ENCODE data around the gene ENKUR.
"Not testable (repeated sequence)": the region's sequence is repeated elsewhere in the genome, so short reads cannot be mapped to it uniquely, and the experiment has no call there.

Gene ENKUR

DNA sequence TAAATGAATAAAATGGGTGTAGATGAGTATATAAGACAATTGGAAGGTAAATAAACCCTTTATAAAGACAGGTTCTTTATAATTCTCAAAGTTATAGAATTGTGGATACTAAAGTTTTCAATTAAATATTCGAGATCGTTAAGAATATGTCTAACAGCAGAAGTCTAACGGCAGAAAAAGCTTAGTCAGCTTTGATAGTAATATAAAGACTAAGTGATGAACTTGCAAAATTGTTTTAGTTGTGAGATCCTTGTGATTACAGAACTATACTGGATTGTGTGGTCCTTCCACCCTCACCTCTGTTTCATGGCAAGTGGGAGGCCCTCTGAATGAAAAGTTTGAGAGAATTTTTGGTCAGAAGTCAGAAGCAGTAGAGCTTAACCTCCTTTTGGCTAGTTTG, 2.7 kb upstream of the ENKUR start:
- DNase-seq = no peak

DNA sequence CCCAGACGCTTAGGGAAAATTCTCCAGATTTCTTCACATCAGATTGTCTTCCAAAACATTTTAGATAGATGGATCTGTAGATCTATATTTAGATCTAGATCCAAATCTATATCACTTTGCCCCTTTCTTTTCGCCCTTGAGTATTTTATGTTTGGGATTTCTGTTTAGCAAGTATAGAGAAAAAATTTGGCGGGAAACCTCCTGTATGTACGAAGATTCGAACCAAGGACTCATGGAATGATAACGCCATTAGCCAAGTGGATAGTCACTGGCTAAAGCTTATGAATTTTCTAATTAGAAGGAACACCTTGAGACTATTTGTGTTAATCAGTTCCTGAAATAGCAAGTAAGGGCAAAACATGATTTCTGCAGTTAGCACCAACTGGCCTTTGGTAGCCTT, 1.7 kb upstream of the ENKUR start:
- DNase-seq = no peak

DNA sequence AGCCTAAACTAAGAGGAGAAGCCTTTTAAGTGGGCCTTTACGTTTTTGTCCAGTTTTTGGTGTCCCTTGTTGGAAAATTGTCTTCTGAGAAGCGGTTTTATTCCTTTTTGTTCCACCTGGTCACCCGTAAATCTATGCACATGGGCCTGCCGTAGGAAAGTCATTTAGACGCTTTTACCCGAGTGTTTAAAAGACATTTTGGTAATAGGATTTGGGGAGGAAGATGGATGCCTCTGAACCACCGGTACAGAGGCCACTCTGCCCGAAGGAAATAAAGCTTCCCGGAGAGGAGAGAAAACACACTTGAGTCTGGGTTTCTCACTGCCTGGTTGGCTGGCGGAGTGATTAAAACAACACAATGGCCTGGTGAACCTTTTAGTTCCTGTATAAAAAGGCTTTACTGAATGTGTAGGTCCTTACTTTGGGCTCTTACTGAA, 1.2 kb upstream of the ENKUR start:
- DNase-seq = no peak

DNA sequence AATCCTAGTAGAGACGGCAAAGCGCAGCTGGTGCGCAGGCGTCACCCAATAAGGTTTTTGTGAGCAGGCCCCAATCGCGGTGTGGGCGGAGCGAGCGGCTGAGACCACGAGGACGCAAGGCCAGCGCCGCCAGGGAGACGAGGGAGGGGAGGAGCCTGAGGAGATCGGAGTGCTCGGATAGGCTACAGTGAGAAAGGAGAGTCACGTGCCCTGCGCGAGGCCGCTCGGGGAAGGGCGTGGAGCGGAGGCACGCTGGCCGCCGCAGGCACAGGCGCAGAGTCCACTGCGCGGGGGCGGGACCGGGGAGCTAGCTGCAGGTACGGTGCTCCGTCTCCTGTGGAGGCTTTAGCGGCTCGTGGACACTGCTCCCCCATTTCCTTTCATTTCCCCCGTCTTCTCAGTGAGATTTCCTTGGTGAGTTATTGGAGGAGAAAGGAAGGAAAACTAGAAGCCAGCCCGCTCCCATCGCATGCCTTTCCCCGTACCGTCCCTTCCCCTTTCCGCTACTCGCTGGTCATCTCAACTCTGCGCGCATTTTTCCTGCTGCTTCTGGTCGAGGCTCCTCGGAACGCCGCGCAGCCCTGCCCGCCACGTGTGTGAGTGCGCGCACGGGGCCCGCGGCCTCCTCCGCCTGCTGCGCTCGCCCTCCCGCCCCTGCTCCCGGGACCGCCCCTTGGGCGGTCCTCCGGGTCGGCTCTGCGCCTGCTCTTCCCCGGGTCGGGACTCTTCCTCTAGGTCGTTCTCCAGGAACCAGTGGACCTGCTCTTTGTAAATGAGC, 607 bp upstream of the ENKUR start, which contains the start of gene THNSL1:
Gene THNSL1, plus strand, starts transcription at position 237 of the 778 bp plus-strand sequence. CDS start 6,612 bp downstream, outside the sequence.
- DNase-seq = peak; percentile 98

DNA sequence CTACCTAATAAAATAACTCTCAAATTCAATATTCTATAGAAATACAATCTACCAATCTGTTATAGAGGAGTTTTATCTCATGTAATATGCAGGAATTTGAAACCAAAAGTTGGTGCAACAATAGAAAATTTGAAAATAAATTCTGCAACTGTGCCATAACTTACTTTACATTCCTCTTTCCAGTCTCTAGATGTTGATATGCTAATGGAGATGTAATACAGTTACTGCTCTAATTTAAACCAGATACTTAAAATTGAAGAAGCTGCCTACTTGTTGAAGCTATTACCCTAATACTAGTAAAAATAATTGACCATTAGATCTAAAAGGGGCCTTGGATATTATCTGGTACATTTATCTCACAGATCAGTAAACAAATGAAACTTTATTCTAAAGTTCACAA, 1.4 kb downstream of the ENKUR start:
- no peak for DNase-seq

DNA sequence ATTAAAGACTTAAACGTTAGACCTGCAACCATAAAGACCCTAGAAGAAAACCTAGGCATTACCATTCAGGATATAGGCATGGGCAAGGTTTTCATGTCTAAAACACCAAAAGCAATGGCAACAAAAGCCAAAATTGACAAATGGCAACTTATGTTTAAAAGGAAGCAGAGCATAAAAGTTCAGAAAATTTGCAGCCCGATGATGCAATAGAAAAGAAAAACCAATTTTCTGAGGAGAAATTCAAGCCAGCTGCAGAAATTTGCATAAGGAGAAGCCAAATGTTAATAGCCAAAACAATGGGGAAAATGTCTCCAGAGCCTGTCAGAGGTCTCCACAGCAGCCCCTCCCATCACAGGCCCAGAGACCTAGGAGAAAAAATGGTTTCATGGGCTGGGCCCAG, 4.4 kb downstream of the ENKUR start:
- not testable (repeated sequence) for DNase-seq

DNA sequence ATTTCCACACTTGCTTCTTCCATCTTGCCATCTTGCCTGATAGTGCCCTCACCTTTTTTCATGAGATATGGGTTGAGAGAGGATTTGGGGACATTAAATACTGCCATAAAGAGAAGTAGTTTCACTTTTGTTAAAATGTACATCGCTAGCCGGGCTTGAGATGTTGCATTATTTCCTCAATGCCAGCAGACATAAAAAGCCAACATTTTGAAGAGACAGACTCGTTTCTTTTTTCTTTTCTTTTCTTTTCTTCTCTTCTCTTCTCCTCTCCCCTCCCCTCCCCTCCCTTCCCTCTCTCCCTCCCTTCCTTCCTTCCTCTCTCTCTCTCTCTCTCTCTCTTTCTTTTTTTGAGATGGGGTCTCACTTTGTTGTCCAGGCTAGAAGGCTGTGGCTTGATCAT, 17.9 kb downstream of the ENKUR start:
- no peak for DNase-seq

DNA sequence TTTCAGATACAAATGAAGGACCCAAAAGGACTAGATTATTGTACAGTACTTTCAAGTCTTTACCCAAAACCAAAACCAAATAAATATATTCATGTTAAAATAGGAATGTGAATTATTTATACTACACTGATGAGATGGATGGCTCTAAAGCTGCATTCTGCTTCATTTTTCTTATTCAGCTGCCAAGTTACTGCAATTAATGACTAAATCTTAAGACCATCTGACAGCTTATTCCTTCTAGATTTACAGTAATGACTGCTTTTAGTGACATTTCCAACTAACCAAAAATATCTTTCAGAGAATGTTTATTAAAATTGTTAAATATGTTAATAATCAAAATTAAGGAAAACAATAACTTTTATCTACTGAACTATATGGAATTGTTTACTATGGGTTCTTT, 20.9 kb downstream of the ENKUR start:
- no peak for DNase-seq

DNA sequence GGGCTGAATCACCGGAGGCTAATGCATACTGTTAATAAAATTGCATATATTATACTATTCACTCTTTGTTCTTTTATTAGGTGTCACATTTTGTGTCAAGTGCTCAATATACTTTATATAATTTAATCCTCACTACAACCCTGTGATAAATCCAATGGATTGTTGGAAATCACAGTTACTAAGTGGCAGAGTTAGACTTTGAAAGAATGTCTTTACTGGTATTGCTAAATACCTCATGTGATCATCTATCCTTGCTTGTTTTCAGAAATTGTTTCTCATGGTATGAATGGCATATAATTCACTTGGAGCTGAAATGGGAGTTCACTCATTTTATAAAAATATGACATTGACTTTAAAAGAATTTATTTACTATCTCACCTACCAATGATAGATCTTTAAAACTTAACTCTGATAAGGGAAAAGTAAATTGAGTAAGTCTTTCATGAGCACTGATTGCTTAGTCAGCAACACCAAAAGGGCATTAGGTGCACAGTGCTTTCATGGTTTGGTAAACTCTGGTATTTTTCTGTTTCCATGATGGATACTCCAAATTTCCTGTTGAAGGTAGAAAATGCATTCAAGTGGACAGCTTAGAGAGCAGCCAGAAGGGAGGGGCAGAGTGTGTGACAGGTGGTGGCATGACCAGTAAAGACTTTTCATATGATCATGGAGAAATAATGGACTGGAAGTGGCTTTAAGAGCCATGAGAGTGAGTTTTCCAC, 22.6 kb downstream of the ENKUR start:
- DNase-seq = no peak

DNA sequence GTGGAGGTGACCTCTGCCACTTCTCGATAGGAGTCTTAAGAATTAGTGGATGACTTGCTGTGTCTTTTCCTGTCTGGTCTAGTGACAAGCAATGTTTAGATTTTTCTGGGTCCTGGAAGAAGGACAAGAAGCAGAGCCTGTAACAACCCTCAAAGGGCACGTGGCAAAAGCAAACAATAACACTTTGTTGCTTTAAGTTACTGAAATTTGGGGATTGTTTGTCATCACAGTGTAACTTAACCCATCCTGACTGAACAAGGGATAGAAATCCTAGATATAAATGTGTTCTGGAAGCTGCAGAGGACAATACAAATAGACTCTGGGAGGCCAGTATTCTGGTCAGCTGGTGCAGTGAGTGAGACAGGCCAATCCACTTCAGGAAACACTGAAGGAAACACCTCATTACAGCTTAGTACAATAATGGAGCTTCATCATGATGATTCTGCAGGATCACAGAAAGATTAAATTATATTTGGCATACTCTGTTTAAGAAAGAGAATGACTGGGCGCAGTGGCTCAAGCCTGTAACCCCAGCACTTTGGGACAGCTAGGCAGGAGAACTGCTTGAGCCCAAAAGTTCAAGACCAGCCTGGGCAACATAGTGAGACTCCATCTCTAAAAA, 23.3 kb downstream of the ENKUR start:
- DNase-seq = no peak

DNA sequence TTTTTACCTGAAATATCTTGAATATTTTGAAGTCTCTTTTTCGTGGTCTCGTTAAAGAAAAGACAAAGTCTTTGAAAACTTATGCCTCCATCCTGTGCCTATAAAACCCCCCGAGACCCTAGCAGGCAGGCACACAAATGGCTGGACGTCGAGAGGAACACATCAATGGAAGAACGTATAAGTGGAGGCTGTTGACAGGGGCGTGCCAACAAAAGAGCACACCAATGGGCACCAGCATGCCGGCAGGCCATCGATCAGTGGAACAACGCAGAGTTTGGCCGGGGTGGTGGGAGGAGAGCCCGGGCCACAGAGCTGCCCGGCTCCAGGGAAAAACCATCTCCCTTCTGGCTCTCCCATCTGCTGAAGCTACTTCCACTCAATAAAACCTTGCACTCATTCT, 24.7 kb downstream of the ENKUR start:
- no peak for DNase-seq

DNA sequence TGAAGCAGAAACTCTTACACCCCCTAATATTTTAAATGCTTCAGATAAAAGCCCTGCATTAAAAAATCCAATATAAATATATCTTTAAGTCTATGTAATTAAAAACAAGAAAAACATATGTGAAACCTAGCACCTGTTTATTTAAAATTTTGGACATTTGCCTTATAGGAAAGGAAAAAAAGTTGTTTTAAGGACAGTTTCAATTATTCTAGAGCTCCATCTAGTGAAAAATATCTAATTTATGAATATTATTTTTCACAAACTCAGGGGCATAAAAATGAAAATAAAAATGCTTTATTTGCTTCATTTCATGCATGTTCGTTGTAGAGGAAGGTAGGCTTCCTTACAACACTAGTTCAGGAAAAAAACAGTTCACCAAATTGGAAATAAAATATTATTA, 26.1 kb downstream of the ENKUR start:
- no peak for DNase-seq

DNA sequence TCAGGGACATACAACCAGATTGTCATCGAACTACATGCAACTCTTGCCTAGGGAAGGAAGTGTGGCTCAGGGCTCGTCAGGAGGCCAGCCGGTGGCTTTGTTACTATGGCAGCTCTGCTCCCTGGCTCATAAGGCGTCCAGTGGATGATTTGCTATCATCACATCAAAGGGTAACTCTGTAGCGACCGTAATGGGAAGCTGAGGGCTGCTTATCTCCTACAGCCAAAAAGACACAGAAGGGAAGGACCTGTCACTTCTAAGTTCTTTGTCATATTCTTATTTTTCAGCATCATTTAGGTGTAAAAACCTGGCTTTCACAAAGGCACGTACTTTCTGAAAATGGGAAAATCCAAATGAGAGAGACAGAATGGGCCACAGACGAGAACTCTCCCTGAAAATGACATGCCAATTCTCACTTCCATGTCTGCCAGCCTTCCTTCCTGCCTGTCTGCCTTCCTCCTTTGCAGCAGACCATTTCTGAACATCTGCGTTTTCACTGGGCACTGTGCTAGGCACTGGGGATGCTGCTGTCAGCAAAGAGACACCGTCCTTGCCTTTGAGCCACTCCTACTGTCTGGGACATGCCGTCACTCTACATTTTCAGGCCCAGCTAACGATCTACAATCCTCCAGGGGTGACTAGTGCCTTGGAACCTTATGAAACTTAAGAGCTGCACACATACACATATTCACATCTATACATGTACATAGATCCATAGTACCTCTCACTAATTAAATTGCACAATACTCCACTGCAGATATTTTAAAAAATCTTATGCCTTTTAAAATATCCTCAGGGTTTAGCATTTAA, 26.9 kb downstream of the ENKUR start:
- no peak for DNase-seq

DNA sequence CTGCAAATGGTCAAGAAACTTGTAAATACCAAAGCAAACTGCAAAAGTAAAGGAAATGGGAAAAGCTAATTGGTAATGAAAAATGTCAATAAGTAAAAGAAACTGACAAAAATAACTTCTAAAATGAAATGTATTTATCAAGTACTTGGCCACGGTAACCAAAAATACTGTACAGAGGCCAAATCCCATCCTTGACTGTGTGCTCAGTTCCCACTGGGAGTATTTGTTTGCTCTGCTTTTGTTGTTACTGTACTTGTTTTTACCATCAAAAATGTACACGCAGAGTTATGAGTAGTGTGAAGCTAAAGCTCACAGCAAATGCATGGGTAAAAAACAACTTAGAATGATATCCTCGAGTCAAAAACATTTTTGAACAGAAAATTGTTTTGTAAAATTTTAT, 31.1 kb downstream of the ENKUR start:
- no peak for DNase-seq

DNA sequence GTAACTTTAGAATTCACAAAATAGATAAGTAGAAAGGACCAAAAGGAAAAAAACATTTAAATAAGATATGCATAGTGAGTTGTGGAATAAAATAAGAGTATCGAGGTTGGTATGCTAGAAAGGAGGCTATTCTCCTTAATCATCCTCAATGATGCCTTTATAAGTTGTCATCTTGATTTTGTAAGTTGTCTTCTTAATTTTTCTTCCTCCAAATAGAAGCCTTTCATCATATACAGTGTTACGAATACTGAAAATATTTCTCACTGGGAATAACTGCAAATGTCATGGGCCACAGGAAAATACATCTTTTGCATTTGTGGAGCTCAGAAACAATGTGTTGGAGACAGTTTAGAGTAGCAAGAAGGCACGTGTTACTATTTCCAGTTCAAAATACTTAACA, 32.0 kb downstream of the ENKUR start:
- no peak for DNase-seq

DNA sequence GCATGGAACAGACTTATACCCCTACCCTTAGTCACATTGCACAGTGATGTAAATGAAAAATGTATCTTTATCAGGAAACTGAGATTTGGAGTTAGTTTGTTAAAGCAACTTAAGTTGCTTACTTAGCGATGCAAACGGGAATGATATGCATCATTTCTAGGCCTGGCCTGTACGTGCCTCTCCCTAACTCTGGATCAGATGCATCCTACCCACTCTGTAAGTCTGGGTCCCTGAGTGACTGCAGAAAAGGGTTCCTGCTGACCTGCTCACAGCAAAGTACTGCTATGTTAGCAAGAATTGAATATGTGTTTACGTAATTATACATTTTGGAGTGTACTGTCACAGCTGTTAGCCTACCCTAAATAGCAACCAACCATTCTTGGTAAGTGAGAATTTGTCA, 32.8 kb downstream of the ENKUR start:
- DNase-seq = no peak

DNA sequence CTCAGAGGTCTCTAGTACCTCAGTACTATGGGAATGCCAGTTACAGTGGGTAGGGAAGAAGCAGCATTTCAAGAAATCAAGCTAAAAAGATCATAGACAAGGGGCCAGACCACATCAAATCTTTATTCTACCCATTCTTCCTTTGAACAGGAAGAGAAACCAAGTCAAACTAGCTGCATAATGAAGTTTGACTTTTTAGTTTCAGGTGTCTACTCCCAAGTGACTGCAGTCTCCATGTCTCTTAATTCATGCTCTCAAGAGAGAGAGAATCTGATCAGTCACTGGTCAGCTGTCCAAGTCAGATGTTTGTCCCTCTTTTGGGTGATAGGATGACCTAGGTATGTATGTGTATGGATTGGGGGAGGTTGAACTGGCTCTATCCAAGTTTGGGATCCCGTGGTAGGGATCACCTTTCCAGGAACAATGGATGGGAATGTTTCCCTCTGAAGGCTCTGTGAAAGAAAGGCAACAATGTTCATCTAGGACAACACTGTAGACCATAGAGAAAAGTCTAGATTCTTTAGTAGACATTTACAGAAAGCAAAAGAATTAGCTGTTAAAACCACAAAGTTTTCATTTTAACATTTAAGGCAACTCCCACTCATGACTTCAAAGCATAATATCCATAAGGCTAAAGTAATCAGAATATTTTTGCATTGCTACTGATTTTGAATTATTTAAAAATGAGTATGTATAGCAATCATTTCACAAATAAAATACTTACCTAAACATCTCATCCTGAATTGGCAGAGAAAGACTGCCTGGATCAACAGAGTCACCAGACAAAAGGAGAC, 33.4 kb downstream of the ENKUR start:
- no peak for DNase-seq

DNA sequence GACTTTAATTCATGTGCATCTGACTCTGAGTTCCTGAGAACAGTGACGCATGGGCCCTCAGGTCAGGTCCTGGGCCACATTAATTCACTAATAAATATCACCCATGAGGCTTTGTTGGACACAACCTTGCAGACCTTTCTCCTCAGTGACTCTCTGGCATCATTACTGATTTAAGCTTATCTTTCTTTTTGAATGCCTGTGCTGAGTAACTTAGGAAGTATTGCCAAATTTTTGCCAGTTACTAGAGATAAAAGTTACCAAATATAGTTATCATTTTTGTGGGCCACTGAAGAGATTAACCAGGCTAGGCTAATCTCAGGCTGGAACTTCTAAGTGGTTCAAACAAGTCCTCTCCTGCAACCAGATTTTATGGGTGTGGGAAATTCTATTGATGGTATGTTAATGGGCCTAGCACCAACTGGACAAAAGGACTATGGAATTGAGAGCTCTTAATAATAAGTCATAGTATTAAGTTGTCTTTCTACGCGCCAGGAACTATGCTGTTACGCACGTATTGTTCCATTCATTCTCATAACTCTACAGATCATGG, 34.7 kb downstream of the ENKUR start:
- DNase-seq = no peak

DNA sequence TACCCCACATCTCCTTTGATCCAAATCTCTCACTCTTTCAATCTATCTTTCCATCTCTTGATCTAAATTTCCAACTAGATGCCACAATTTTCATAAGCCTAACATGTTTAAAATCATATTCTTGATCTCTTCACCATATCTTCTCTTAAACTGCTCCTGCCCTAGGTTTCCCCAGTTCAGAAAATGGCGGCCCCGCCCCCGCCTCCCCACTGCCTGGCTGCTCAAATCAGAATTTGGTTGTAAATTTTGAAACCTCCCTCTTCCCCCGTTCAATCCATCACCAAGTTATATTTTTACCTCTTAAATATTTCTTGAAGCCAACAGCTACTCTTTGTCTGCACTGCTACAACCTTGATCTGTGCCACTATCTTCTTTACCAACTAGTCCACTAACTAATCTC, 36.3 kb downstream of the ENKUR start:
- DNase-seq = no peak

DNA sequence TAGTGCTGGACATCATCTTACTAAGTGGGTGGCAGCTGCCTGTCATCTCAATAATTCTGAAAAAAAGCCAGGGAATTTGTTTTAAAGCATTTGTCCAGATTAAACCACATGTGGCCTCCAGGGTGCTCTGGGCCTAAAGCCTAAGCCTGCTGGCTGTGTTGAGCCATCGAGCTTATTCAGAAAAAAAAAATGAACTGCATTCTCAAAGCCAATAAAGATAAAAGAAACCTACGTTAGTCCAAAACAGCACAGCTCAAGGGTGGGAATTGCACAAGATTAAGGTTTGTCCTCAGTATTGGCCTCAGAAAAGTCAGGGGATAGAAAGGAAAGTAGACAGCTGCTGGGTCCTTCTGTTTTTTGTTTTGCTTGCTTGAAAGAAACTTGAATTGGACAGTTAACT, 41.0 kb downstream of the ENKUR start:
- DNase-seq = no peak

DNA sequence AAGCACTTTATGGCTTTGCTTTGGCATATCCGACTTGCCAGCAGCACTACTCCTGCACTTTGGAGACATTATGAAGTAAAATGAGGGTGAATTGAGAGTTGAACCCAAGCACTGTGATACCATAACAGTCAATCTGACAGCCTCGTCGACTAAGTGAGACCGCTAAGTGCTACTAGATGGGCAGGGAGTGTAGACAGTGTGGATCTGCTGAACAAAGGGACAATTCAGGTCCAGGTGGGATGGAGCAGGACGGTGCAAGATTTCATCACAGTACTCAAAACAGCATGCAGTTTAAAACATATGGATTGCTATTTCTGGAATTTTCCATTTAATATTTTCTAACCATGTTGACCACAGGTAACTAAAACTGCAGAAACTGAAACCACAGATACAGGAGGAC, 42.8 kb downstream of the ENKUR start:
- no peak for DNase-seq

DNA sequence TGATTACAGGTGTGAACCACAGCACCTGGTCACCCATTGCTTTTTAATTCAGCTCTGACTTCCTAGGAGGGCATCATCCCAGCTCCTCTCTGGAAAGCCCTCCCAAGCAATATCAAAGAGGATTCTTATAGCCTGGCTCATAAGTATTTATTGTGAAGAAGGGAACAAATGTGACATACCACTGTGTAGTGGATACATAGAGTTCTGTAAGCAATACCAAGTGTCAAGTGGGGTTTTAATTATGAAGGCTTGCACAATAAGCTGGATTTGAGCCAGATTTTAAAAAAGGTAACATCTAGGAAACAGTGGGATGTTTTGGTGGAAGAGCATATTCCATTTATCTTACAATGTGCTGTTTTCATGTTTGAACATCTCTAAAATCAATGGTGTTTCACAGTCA, 44.6 kb downstream of the ENKUR start:
- DNase-seq = no peak
